Measurements from ENCODE around the gene ZNF253.

- TF ChIP-seq RFX5 (IDR thresholded peaks at IDR 0.05; ENCODE audit: borderline replicate concordance, low read depth, low read length) (no peak), KDM5A (IDR thresholded peaks at IDR 0.05; ENCODE audit: low read length) (no peak), CTCF (IDR thresholded peaks at IDR 0.05; ENCODE audit: control extremely low read depth in 1 of 3, insufficient read depth in 1 of 3, low read depth in 1 of 3, low read length in 3 of 3) (no peak), CHD2 (IDR thresholded peaks at IDR 0.05; ENCODE audit: low read length) (no peak), SRF (IDR thresholded peaks at IDR 0.05; ENCODE audit: low read depth, low read length) (no peak), NRF1 (IDR thresholded peaks at IDR 0.05; ENCODE audit: low read depth, low read length) (no peak), POLR2A (IDR thresholded peaks at IDR 0.05; ENCODE audit: control extremely low read depth in 1 of 2, low read depth in 2 of 2, low read length in 2 of 2) (no peak), ATF3 (IDR thresholded peaks at IDR 0.05; ENCODE audit: insufficient read depth, low read depth, low read length) (no peak), CBX8 (IDR thresholded peaks at IDR 0.05; ENCODE audit: borderline replicate concordance, low read depth, low read length) (no peak), JUND (IDR thresholded peaks at IDR 0.05; ENCODE audit: low read length) (no peak), SIN3A (conservative IDR thresholded peaks at IDR 0.05 in 1 of 2, IDR thresholded peaks at IDR 0.05 in 1 of 2; ENCODE audit: low read depth in 1 of 2, low read length in 2 of 2) (no peak)
Observed at GRCh38 chr19:19884583-19884982, 18.9 kb downstream of the ZNF253 start.

Data from H1 (cell line).